IMR-90 (cell line): ENCODE results near the gene INSM1. TPM values are rescaled to one million over a fixed set of nuclear protein-coding genes. Genes with fewer than 3 reads are reported as not detected.

Experiments used
- ATAC-seq: fragments of 200-7000 bp; cut with Tn5 transposase; 2 replicates; pipeline ENCODE4 v1.9.1; 2020; ENCODE audit warnings: low read depth, mild to moderate bottlenecking, moderate library complexity
- BruUV-seq: library from RNA; stranded (reverse); fragments of 400-500 nt; replicated peaks from 2 replicates; lab custom pipeline; 2021; lab: Mats Ljungman, UMichigan
- CTCF ChIA-PET: fragments of 300-600 bp; formaldehyde crosslinking; extraction: SDS; loops from one replicate; lab custom pipeline; 2021; ENCODE audit warnings: antibody characterized with exemption; lab: Yijun Ruan, JAX
- POLR2A ChIA-PET: fragments of 300-600 bp; sonication (Branson Sonifier 250); formaldehyde crosslinking; loops from one replicate; lab custom pipeline; 2022; ENCODE audit warnings: antibody characterized with exemption; ENCODE audit not compliant: unreplicated experiment; lab: Charles Lee
- DNase-seq: peaks from one replicate; pipeline ENCODE4 v3.0.0; 2013
- H2AFZ ChIP-seq: replicated peaks from 2 replicates; pipeline ENCODE3; 2013; ENCODE audit warnings: low read length, mild to moderate bottlenecking; ENCODE audit not compliant: poor library complexity
- H2AK5ac ChIP-seq: 2 replicates; pipeline ENCODE4 v1.6.1; 2013; ENCODE audit warnings: low read depth, low read length, inconsistent platforms
- H2AK9ac ChIP-seq: replicated peaks from 2 replicates; pipeline ENCODE3; 2013; ENCODE audit warnings: mild to moderate bottlenecking, low read depth, low read length, moderate library complexity; ENCODE audit not compliant: poor library complexity
- H2BK120ac ChIP-seq: 2 replicates; pipeline ENCODE4 v1.6.1; 2013; ENCODE audit warnings: low read depth, low read length, inconsistent platforms
- H2BK15ac ChIP-seq: 3 replicates; pipeline ENCODE4 v1.6.1; 2013; ENCODE audit warnings: low read depth, low read length, inconsistent platforms
- H2BK20ac ChIP-seq: 2 replicates; pipeline ENCODE4 v1.6.1; 2013; ENCODE audit warnings: low read depth, mild to moderate bottlenecking, inconsistent platforms, low read length, moderate library complexity
- H2BK5ac ChIP-seq: 2 replicates; pipeline ENCODE4 v1.6.1; 2013; ENCODE audit warnings: mild to moderate bottlenecking, low read depth, low read length, inconsistent platforms; ENCODE audit not compliant: poor library complexity, severe bottlenecking
- H3K14ac ChIP-seq: replicated peaks from 2 replicates; pipeline ENCODE4 v1.6.1; 2013; ENCODE audit warnings: low read depth, low read length, inconsistent platforms
- H3K18ac ChIP-seq: 2 replicates; pipeline ENCODE4 v1.6.1; 2013; ENCODE audit warnings: low read depth, low read length, control low read depth
- H3K23ac ChIP-seq: 2 replicates; pipeline ENCODE4 v1.6.1; 2013; ENCODE audit warnings: low read depth, low read length, inconsistent platforms
- H3K27ac ChIP-seq: 2 replicates; pipeline ENCODE4 v1.5.1; 2013; ENCODE audit warnings: mild to moderate bottlenecking, control low read depth, low read length; ENCODE audit not compliant: insufficient read depth
- H3K27me3 ChIP-seq: 2 replicates; pipeline ENCODE4 v1.6.1; 2013; ENCODE audit warnings: low read length; ENCODE audit not compliant: control insufficient read depth, insufficient read depth
- H3K36me3 ChIP-seq: 2 replicates; pipeline ENCODE4 v1.6.1; 2013; ENCODE audit warnings: low read length, mixed read lengths; ENCODE audit not compliant: control insufficient read depth, insufficient read depth
- H3K4ac ChIP-seq: 2 replicates; pipeline ENCODE4 v1.6.1; 2013; ENCODE audit warnings: low read depth, low read length, inconsistent platforms
- H3K4me1 ChIP-seq: 2 replicates; pipeline ENCODE4 v1.6.1; 2013; ENCODE audit warnings: low read length, mixed read lengths; ENCODE audit not compliant: control insufficient read depth, insufficient read depth
- H3K4me2 ChIP-seq: 2 replicates; pipeline ENCODE4 v1.6.1; 2013; ENCODE audit warnings: low read depth, mild to moderate bottlenecking, control low read depth, low read length, moderate library complexity
- H3K4me3 ChIP-seq: 2 replicates; pipeline ENCODE4 v1.5.1; 2013; ENCODE audit warnings: low read depth, mild to moderate bottlenecking, control low read depth, low read length, moderate library complexity; ENCODE audit not compliant: insufficient read depth
- H3K56ac ChIP-seq: 2 replicates; pipeline ENCODE4 v1.6.1; 2013; ENCODE audit warnings: low read length, inconsistent platforms; ENCODE audit not compliant: insufficient read depth; ENCODE audit errors: extremely low read depth
- H3K79me1 ChIP-seq, 2 experiments: 2 replicates each; pipeline ENCODE4 v1.6.1; 2013; ENCODE audit warnings: low read length in 2 of 2, inconsistent platforms in 1 of 2, low read depth in 1 of 2
- H3K9ac ChIP-seq: 2 replicates; pipeline ENCODE4 v1.6.1; 2013; ENCODE audit warnings: low read depth, low read length, control low read depth
- H3K9me1 ChIP-seq: 2 replicates; pipeline ENCODE4 v1.6.1; 2013; ENCODE audit warnings: low read length, inconsistent platforms; ENCODE audit not compliant: insufficient read depth
- H3K9me3 ChIP-seq: 2 replicates; pipeline ENCODE4 v1.6.1; 2013; ENCODE audit warnings: low read length; ENCODE audit not compliant: control insufficient read depth, insufficient read depth
- H4K20me1 ChIP-seq: 2 replicates; pipeline ENCODE4 v1.6.1; 2013; ENCODE audit warnings: low read length, inconsistent platforms; ENCODE audit not compliant: insufficient read depth
- H4K5ac ChIP-seq: 2 replicates; pipeline ENCODE4 v1.6.1; 2013; ENCODE audit warnings: mild to moderate bottlenecking, low read depth, low read length, control low read depth
- H4K8ac ChIP-seq, 2 experiments: 2 replicates each; pipeline ENCODE4 v1.6.1; 2013; ENCODE audit warnings: low read depth in 2 of 2, low read length in 2 of 2, control low read depth in 1 of 2, inconsistent platforms in 1 of 2
- H4K91ac ChIP-seq: 2 replicates; pipeline ENCODE4 v1.6.1; 2013; ENCODE audit warnings: low read depth, low read length, inconsistent platforms; ENCODE audit not compliant: insufficient read depth
- BHLHE40 ChIP-seq: fragments of 150-350 bp; IDR thresholded peaks from 2 replicates; pipeline ENCODE4 v1.6.1; 2016; ENCODE audit warnings: mild to moderate bottlenecking, low read depth, low read length
- CEBPB ChIP-seq: IDR thresholded peaks from 2 replicates; pipeline ENCODE4 v1.6.1; 2012; ENCODE audit warnings: low read depth, low read length, improper control_type of control experiment
- CHD1 ChIP-seq: IDR thresholded peaks from 2 replicates; pipeline ENCODE4 v1.6.1; 2012; ENCODE audit warnings: low read depth, low read length, improper control_type of control experiment
- CTCF ChIP-seq: conservative IDR thresholded peaks from 2 replicates; pipeline ENCODE4 v1.5.1; 2012; ENCODE audit warnings: mild to moderate bottlenecking, low read depth, low read length, improper control_type of control experiment
- ELK1 ChIP-seq: fragments of 150-350 bp; IDR thresholded peaks from 2 replicates; pipeline ENCODE4 v1.6.1; 2016; ENCODE audit warnings: low read depth, mild to moderate bottlenecking, low read length, moderate library complexity, borderline replicate concordance
- FOS ChIP-seq: fragments of 150-350 bp; IDR thresholded peaks from 2 replicates; pipeline ENCODE4 v1.6.1; 2016; ENCODE audit warnings: low read depth, low read length
- MAFK ChIP-seq: IDR thresholded peaks from 2 replicates; pipeline ENCODE4 v1.6.1; 2012; ENCODE audit warnings: low read depth, low read length, improper control_type of control experiment
- MAZ ChIP-seq: IDR thresholded peaks from 2 replicates; pipeline ENCODE4 v1.6.1; 2012; ENCODE audit warnings: low read depth, mild to moderate bottlenecking, low read length, improper control_type of control experiment, moderate library complexity, borderline replicate concordance
- MXI1 ChIP-seq: IDR thresholded peaks from 2 replicates; pipeline ENCODE4 v1.6.1; 2012; ENCODE audit warnings: low read depth, mild to moderate bottlenecking, low read length, moderate library complexity, borderline replicate concordance
- NFE2L2 ChIP-seq: fragments of 150-350 bp; IDR thresholded peaks from 2 replicates; pipeline ENCODE4 v1.6.1; 2016; ENCODE audit warnings: low read depth, mild to moderate bottlenecking, low read length
- POLR2A ChIP-seq: IDR thresholded peaks from 2 replicates; pipeline ENCODE4 v1.6.1; 2012; ENCODE audit warnings: mild to moderate bottlenecking, low read depth, low read length
- RAD21 ChIP-seq: IDR thresholded peaks from 2 replicates; pipeline ENCODE4 v1.6.1; 2012; ENCODE audit warnings: low read length, improper control_type of control experiment
- RCOR1 ChIP-seq: IDR thresholded peaks from 2 replicates; pipeline ENCODE4 v1.6.1; 2012; ENCODE audit warnings: mild to moderate bottlenecking, low read length, improper control_type of control experiment; ENCODE audit not compliant: insufficient replicate concordance
- RFX5 ChIP-seq: IDR thresholded peaks from 2 replicates; pipeline ENCODE4 v1.8.0; 2012; ENCODE audit warnings: low read depth, mild to moderate bottlenecking, low read length, moderate library complexity
- SMC3 ChIP-seq: fragments of 150-350 bp; IDR thresholded peaks from 2 replicates; pipeline ENCODE4 v1.6.1; 2016; ENCODE audit warnings: low read depth, mild to moderate bottlenecking, antibody characterized with exemption, low read length, moderate library complexity
- USF2 ChIP-seq: fragments of 150-350 bp; IDR thresholded peaks from 2 replicates; pipeline ENCODE4 v1.6.1; 2017; ENCODE audit warnings: mild to moderate bottlenecking, antibody characterized with exemption, low read length, low read depth
- WGBS, 2 experiments: methylation state at CpG; one replicate each; pipeline versions ENCODE4 v1.1.5 to v1.1.7; 2013; ENCODE audit warnings: missing lambda C conversion rate in 2 of 2; ENCODE audit not compliant: insufficient read length in 1 of 2; ENCODE audit errors: extremely low coverage in 2 of 2; 5-methylcytosine and 5-hydroxymethylcytosine counted together
- dilution Hi-C: fragments of 300-500 bp; cut with HindIII; formaldehyde crosslinking; loops from one replicate; pipeline ENCODE4 v1.14.3; 2018; ENCODE audit warnings: low sequenced_read_pairs; ENCODE audit not compliant: unreplicated experiment
- in situ Hi-C: fragments of 300-500 bp; cut with MboI; formaldehyde crosslinking; loops from 3 replicates; pipeline ENCODE4 v1.14.3; 2019; ENCODE audit warnings: low sequenced_read_pairs, inconsistent platforms, mixed read lengths
- intact Hi-C: fragments of 100-400 bp; cut with micrococcal nuclease; formaldehyde crosslinking; loops from 2 replicates; pipeline ENCODE4 v1.10.0; 2022
- polyA plus RNA-seq, 3 experiments: library from polyadenylated mRNA; depleted of rRNA; stranded (reverse); fragments of >200 nt; gene quantifications; 2 replicates each; pipeline ENCODE4 v1.2.3, GENCODE V29; 2012; ENCODE audit warnings: low replicate concordance in 1 of 3
- total RNA-seq: library from RNA; depleted of rRNA; stranded (reverse); fragments of >200 nt; gene quantifications from 2 replicates; pipeline ENCODE4 v1.2.3, GENCODE V29; 2012

INSM1 gene
- total and polyA plus RNA-seq, 2 of the 4 experiments (the other 2 are of a cell fraction) = not detected

GRCh38 chr20:20365480-20366161 lies 2.3 kb upstream of the INSM1 start:
- Histone ChIP-seq H3K36me3 (no peaks in the 10 kb centered on the region), H3K4me2 (no peak overlapping the region), H3K18ac (no peak overlapping the region), H4K8ac (no peak overlapping the region), H3K4ac (no peak overlapping the region), H2AK5ac (no peak overlapping the region), H3K4me3 (no peak overlapping the region), H4K5ac (no peak overlapping the region), H3K56ac (no peak overlapping the region), H2BK20ac (no peak overlapping the region), H3K23ac (no peak overlapping the region), H3K9ac (no peak overlapping the region), H3K4me1 (peaks cover 2% of the 10 kb centered on the region; the same call in 1 of the 2 replicates), H3K9me3 (peaks cover 3% of the 10 kb centered on the region; the same call in 1 of the 2 replicates), H3K27me3 (peaks cover 92% of the 10 kb centered on the region), H2AK9ac (no peak overlapping the region), H3K79me1 (no peaks in the 10 kb centered on the region), H2AFZ (no peak overlapping the region), H4K91ac (no peak overlapping the region), H3K9me1 (no peaks in the 10 kb centered on the region), H3K27ac (no peak overlapping the region), H3K14ac (no peak overlapping the region), H2BK5ac (no peak overlapping the region), H4K20me1 (no peaks in the 10 kb centered on the region), H2BK15ac (no peak overlapping the region), H2BK120ac (no peak overlapping the region)
- dilution Hi-C loops (no loop called here), in situ Hi-C loops (no loop called here), intact Hi-C loops (no loop called here)
- TF ChIP-seq MAZ (no peak), CTCF (no peak), ELK1 (no peak), CEBPB (no peak), POLR2A (no peak), MAFK (no peak), RAD21 (no peak), SMC3 (no peak), RCOR1 (no peak), RFX5 (no peak), MXI1 (no peak), USF2 (no peak), CHD1 (no peak), NFE2L2 (no peak), BHLHE40 (no peak), FOS (no peak)
- ATAC-seq (no peak), DNase-seq (no peak)
- CTCF ChIA-PET = no interaction called here
- BruUV-seq = no TSS peak
- POLR2A ChIA-PET = no interaction called here
- no CpG with 5 or more reads among the region's 18 CpGs for WGBS, 2 experiments
